TTC549 (cell line): Measurements from ENCODE around the gene ARHGEF7.
"Not testable (repeated sequence)": the region's sequence is repeated elsewhere in the genome, so short reads cannot be mapped to it uniquely, and the experiment has no call there.

ENCODE experiments used
- FAIRE-seq: peaks from 2 replicates; lab custom pipeline; 2012; peaks lifted over from hg19 to GRCh38; lab: Jason Lieb, UNC

Gene ARHGEF7

DNA sequence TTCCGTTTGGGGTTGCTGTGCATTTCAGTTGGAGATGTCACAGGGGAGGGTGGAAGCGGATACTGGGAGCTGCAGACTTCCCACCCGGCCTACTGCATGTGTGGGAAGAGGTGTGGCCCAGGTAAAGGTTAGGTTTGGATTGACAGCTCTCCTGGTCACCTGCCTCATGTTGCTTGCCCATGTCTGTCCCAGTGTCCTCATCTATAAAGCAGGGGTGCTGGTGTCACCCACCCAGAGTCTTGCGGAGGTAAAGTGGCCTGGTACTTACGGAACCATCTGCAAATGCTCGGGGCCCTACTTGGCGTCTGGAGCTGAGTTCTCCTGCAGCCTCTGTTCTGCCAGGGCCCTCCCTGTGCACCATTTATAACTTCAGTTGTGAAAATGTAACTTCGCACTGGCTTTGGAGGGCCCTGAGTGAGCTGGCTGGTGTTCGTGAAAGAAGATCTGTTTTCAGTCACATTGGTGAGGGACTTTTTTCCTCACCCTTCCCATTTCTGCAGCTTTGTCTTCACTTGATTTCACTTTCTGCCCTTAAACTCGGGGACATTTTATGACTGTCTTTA lies 140.2 kb downstream of the ARHGEF7 start:
- FAIRE-seq, result no peak

DNA sequence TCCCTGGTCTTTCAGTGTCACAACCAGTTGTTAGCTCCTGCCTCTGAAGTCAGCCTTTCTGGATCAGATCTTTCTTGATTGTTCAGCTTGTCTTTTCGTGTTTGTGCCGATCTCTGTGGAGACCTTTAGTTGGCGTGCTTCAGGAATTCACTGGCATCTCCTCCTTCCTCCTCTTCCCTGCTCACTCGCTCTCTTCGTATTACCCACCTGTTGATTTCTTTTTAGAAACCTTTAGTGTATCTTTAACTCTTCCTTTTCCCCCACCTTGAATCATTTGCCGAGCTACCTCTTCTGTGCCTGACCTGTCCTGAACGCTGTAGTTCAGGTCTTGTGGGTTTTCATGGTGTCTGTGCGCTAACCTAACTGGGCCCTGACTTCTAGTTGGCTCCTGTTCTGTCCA lies 141.3 kb downstream of the ARHGEF7 start:
- no peak for FAIRE-seq

DNA sequence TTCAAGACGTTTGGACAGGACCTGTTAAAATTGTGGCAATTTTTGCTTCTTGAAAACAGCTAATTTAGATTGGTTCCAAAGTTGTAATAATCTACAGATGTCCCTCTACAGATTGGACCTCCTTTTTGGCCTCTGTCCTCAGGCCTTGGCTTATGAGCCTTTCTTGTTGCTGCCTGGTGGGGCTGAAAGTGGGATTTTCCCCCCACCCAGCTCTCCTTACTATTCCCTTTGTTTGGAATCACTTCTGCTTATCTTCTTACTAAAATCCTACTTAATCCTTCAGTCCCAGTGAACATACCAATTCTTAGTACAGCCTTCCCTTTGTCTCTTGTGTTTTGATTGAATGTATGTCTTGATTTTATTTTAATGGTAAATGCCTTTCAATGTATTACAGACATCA lies 141.8 kb downstream of the ARHGEF7 start:
- no peak for FAIRE-seq

DNA sequence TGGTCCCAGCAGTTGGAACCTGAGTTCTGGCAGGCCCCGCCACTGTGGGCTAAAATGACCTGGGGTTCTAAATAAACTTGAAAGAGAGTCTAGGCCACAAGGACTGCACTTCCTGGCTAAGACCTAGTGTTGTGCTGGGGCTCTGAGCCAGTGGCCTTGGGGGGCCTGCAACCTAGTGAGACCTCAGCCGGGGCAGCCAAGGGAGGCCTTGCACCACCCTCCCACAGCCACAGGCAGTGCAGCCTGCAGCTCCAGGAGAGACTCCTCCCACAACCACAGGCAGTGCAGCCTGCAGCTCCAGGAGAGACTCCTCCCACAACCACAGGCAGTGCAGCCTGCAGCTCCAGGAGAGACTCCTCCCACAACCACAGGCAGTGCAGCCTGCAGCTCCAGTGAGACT lies 142.8 kb downstream of the ARHGEF7 start:
- not testable (repeated sequence) for FAIRE-seq

DNA sequence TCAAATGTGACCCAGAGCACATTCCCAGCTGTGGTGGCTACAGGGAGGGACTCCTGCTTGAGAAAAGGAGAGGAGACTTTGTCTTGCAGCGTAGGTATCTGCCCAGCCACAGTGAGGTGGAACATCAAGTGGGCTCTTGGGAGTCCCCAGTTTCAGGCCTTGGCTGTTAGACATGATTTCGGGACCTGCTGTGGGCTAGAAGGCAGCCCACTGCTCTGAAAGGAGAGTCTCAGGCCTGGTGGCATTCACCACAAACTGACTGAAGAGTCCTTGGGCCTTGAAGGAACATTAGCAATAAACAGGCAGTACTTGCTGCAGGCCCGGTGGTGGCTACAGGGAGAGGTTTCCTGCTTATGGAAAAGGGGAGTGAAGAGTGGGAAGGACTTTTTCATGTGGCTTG lies 143.5 kb downstream of the ARHGEF7 start:
- FAIRE-seq, result no peak

DNA sequence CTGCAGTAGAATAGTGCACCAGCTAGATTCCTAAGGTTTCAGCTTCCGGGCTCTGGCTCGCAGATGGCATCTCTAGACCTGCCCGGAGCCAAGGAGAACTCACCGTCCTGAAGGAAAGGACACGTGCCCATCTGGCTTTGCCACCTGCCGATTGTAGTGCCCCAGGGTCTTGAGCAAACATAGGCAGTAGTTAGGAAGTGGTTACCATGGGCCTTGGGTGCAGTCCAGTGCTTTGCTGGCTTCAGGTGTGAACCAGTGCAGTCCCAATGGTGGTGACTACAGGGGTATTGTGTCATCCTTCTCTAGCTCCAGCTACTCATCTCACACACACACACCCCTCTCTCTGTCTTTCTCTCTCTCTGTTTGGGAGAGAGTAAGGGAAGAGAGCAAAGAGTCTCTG lies 143.9 kb downstream of the ARHGEF7 start:
- no peak for FAIRE-seq

DNA sequence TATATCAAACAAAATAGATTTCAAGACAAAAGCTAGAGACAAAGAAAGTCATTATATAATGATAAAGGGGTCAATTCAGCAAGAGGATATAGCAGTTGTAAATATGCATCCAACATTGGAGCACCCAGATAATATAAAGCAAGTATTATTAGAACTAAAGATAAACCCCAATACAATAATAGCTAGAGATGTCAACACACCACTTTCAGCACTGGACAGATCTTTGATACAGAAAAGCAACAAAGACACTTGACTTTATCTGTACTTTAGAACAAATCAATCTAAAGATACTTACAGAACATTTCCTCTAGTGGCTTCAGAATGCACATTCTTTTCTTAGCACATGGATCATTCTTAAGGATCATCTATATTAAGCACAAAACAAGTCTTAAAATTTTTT lies 146.2 kb downstream of the ARHGEF7 start:
- no peak for FAIRE-seq

DNA sequence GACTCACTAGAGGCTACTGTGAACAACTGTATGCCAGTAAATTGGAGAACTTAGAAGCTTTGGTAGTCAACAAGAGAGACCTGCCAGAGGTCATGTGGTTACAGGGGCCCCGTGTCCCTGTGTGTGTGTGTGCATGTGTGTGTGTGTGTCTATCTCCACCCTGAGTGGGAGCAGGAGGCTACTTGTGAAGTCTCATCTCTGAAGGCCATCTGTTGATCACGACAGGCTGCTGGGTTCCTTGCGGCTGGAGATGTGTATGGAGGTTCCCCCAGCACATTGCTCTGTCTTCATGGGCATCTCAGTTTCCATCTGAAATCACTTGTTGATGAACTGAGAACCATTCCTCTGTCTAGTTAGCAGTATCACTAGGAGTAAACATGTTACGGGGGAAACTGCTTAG lies 147.2 kb downstream of the ARHGEF7 start:
- FAIRE-seq, result no peak

DNA sequence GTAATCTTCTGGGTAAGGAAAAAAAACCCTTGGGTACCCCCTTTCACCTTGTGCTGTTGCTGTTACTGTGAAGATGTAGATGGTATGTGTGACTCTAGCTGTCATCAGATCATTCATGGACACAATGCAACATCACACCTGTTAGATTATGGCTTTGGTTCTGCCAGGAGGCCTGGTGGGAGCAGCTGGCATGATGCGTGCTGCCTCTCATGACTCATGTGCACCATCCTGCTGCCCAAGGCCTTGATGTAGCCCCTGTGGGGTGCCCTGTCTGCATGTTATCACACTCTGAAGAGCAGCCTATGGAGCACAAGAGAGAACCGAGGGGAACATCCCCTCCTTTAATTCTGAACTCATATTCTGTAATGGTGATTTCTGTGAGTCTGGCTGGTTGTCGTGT lies 147.6 kb downstream of the ARHGEF7 start:
- FAIRE-seq, result no peak

DNA sequence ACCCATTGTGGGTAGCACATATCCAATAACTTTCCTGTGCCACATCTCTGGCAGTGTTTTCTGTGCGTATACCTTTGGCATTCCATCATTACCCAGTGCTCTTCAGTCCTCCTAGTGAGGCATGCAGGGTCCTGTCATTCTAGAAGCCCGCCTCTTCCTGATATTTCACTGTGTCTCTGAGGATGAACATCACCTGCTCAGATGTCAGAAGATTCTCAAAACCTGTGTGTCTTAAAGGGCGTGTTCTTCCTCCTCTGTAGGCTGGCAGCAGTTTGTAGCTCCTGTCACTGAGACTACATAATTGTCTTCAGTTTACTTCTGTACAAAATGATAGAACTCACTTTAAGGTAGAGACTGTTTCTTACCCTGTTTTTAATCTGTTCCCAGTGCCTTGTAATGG lies 148.5 kb downstream of the ARHGEF7 start:
- FAIRE-seq, result no peak

DNA sequence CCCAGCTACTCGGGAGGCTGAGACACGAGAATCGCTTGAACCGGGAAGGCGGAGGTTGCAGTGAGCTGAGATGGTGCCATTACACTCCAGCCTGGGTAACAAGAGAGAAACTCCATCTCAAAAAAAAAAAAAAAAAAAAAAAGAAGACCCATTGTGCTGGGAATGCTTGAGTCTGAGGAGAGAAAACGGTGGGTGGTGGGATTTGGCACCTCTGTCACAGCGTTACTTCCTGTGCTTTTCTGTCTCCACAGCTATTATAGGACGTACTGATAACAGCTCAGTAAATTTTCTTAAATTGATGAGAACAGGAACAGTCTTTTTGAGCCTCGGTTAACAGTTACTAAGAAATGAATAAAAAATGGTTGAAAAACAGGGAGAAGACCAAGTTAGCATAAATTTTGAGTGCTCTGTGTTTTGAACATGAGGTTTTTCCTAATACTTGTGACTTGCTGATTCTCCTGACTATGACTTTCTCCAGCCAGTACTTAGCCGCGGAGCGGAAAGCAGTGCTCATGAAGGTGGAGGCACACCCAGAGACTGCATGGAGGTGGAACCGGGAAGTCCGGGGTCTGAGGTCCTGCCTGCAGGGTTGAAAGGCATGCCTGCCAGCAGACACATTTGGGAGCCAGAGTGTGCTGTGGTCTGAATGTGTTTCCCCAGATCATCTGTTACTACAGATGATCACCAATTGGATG lies 150.0 kb downstream of the ARHGEF7 start:
- no peak for FAIRE-seq

DNA sequence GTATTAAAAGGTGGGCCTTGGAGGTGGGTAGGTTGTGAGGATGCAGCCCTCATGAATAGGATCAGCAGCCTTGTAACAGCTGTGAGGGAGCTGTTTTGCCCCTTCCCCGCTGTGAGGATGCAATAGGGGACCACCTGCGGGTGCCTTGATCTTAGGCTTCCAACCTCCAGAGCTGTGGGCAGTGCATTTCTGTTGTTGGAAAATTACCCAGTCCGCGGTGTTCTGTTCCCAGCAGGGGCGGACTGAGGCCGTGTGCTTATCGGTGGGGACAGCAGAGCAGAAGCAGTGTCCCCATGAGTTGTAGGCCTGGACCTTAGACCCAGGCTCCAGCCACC lies 150.6 kb downstream of the ARHGEF7 start:
- no peak for FAIRE-seq

DNA sequence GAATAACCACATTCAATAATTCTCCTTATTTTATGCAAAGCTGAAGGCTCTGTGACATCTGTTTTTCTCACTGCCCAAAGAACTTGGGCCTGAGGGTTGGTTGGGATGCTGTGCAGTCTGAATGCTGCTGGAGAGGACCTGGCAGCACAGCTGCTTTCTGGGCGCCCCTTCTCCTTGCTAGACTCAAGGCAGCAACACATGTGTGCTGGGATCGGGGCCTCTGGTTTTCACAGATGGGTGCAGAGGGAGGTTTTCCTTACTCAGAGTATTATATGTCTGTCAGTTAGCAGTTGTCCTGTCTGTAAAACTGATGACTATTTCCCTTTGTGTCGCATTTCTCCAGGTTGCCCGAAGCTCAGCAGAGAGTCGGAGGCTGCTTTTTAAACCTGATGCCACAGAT lies 152.1 kb downstream of the ARHGEF7 start:
- no peak for FAIRE-seq

DNA sequence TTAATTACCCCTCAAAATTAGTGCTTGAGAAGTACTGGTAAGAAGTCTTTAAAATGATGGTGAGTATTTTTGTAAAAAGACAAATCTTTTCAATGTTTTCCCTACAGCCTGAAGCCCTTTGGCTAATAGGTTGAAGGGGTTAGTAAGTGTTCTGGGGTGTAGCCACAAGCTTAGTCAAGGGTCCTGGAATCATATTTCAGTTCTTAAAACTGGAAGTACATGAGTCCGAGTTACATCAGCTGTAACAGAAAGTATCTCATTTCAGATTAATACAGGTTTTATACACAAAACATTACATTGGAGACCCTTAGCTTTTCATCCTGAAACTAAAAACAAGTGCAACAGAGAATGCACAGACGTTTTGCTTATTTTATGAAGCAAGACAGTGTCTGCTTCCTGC lies 152.7 kb downstream of the ARHGEF7 start:
- no peak for FAIRE-seq

DNA sequence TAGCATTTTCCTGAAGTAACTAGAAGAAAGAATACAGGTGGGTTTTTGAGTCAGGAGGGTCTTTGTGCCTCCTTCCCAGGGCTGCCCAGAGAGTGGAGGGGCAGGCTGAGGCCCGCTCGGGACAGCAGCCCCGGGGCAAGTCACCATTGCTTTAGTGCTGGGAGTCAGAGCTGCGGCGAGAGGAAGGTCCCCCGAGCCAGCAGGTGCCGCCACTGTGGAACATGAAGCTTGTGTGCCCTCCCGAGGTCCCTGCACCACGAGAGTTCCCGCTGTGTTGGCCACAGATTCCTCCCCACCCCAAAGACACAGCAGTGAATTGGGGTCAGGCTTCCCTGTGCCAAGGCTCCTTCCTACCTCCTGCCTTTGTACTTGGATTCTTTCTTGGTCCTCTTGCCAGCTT lies 154.4 kb downstream of the ARHGEF7 start:
- FAIRE-seq, result no peak

DNA sequence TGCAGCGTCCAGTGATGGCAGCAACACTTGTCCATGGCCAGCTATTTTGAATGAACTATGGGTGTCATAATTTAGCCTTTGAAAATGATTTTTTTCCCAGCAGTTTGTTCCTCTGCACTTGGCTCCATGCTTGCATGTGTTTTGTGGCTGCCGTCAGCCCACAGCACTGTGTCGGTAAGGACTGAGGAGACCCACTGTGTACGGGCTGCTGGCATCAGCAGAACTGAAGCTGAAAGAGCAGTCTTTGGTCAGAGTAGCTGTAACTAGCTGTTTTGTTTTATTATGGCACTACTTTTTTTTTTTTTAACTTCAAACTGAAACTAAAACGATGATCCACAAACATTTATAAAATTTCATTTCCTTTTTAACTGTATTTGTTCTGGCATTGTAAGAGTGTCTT lies 155.0 kb downstream of the ARHGEF7 start:
- no peak for FAIRE-seq

DNA sequence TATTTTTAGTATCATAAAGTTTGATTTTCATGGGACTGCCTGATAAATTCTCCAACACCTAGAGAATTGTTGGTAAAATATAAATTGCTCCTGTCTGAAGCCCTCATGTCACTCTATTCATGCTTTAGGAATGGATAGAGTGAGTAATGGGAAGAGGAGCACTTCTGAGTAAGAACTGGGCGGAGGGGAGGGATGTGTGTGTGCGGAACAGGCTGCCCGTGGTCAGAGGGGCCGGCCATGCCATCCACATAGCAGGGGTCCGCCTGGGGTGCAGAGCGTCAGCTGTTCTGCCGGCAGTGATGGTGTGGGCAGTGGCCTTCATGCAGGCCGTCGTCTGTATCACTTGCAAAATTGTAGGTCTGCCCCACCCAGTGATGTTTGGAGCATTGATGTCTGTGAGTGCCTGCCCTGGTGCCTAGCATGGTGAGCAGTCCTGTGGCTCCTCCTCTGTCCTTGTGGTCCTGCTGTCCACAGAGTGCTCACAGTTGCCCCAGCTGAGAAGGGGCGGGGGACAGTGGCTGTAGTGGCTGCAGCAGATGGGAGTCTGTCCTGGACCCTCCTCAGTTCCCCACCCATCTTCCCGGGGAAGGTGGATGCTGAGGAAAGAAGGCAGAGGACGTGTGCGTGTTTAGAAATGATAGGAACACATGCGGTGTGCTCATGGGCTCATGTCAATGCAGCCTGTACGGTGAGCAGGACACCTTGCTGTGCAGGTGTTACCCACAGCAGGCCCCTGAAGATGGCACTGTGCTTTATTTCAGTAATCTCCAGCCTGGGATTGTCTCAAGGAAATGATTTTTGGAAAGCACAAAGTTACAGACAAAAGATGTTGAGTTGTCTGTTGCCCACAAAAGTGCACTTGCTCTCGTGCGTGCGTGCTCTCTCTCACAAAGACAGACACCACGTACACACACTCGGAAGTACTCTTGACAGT lies 155.9 kb downstream of the ARHGEF7 start:
- no peak for FAIRE-seq

DNA sequence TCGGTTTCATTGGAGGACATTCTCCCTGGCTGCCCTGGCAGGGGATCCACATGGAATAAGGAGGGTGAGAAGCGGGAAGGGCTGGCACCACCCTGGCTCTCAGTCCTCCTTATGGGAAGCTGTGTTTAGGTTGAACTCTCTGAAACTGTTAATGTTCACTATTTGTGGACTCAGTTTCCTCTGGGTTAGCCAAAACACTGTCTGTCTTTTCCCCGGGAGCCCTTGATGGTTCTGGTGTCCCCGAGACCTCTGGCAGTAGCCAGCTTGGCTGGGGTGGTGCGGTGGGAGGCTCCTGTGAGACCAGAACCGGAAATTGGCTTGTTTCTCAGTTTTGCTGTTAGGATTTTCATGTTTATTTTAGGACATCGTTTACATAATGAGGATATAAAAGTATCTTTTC lies 157.0 kb downstream of the ARHGEF7 start:
- no peak for FAIRE-seq

DNA sequence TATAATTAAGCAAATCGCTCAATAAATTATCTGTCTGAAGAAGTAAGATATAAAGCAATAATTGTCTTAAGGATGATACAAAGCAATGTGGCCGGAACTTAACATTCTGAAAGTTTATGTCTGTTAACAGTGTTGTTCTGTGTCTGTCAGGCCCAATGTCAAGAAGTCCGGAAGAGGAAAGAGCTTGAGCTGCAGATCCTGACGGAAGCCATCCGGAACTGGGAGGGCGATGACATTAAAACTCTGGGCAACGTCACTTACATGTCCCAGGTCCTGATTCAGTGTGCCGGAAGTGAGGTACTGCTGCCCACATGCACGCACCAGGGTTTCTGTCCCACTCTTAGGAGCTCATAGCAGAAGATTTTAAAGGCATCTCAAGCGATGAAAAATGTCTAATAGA lies 160.3 kb downstream of the ARHGEF7 start:
- no peak for FAIRE-seq

DNA sequence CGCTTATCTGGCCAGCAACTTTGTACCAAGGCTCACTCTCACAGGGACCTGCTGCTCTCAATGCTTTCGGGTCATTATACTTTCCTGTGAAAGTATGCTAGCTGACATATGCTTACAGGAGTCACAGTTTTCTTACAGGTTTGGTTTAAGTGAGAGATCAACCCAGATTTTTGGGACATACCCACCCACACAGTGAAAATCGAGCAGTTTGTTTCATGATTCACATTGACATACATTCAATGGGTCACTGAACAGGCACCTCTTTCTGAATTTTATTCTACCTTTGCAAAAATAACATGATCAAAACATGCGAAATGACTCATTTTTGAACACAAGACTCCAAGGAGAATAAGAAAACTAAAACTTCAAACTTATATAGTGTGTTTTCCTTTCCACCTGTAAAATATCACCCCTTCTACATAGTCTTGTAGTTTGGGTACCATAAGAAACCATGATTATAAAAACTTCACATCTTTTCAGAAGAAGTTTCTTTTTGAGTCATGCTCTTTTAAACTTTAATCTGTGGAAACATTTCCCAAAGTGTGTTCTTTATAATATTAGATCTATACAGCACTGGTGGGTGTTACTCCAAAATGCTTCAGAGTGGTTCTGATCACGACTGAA lies 161.0 kb downstream of the ARHGEF7 start:
- FAIRE-seq, result no peak

DNA sequence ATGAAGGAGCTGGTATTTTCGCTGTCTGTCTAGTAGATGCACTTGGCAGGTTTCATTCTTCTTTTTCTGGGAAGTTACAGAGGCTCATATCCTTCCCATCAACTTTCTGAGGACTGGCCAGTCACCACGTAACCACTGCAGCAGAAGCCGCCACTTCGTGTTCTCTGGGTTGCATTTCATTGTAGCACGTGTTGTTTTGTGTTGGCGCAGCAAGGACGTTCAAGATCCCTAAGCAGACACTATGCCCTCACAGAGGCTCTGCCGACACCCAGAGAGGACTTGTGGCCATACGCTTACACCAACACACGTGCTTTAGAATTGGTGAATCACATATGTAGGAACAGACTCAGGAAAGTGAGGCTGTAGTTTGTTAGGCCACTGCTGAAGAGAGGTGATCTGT lies 163.1 kb downstream of the ARHGEF7 start:
- FAIRE-seq, result no peak

DNA sequence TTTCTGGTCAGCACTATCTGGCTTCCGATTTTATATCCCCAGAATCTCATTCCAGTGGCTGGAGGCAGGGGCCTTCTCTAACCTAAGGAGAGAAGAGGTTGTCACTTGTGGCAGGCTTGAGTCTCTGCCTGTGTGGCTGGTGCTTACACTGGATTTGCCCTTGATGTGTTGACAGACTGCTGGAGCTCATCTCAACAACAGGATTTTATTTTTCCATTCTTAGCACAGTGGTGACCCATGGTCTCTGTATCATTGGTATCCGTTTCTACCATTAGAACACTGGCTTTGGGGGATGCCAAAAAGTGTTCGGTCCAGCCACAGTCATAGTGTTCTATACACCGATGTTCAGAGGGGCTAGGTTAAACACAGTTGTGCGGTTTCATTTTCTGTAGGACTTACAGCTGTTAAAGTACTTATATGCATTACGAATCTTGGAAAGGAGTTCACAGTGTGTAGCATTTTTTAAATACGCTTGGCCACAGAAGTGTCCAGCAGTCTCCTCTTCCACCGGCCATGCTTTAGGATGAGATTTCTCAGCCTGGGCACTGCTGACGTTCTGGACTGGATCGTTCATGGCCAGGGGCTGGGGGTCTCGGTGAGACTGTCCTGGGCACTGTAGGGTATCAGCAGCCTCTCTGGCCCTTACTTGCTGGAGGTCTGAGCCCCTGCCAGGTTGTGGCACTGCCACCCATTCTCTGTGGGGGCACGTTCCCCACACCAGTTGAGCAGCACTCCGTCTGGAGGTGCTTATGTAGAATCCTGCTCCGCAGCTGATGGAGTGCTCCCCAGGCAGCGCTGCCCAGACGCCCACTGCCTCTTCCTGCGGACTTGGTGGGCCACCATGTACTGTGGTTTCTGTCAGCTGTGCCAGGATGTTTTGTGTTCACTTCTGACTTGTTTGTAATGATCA lies 163.9 kb downstream of the ARHGEF7 start:
- FAIRE-seq, result no peak
